Measurements from ENCODE around the gene FAM78B.

FAM78B gene

DNA sequence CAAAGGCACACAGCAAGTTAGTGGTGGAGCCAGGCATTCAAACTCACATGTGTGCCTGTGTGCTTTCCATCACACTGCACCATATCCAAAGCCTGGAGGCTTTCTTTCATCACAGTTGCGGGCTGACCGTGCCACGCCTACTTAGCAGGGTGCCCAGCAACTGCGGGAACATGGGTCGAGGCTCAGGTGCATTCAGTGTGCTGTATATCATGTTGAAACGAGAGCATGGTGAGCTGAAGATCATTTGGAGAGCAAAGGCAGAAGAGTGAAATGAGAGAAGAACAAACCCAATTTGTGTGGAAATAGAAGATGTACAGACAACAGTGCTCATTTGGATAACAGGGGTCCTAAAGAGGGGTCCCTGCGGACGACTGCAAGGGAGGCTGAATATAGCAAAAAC, 46.5 kb downstream of the FAM78B start:
- no peak for DNase-seq (ENCODE audit: low spot score)

DNA sequence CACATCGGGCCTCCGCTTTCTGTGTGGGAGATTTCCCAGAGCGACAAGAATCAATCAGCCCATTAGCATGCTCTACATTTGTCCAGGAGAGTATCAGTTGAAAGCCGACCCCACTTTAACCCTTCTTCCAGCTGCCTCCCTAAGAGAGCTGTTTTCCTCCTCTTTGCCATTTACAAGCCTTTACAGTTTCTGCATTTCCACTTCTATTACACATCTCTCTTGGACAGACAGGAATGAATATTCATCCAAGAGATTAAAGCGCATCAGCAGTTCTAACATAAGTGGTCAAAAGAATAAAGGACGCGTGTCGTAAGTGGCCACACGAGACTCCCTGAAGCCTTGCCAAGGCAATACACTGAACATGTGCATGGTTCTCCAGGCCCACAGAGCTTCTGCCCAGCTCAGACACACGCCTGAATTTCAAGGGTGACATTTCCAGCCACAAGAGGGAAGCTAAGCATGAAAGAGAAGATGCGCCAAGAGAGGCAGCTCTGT, 47.3 kb downstream of the FAM78B start:
- no peak for DNase-seq (ENCODE audit: low spot score)

- no peak for DNase-seq (ENCODE audit: low spot score)
Measured at GRCh38 chr1:166117776-166118175, 49.0 kb downstream of the FAM78B start.

DNA sequence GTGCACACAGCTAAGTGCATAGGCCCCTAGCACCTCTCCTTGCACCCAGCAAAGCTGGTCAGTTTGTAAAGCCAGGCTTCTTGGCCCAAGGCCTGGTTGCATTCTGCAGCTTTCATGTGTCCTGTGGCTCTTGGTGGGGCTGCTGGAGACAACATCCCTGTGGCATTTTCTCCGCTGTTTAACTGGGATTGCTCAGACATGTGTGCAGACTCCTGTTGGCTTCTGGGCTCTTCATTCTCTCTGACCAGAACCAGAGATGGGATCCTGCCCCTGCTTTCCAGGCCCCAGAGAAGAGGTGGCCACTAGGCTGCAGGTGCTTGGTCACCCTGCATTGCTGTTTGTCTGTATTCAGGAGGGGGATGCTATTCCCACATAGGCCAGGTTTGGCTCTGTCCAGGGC, 50.8 kb downstream of the FAM78B start:
- DNase-seq (ENCODE audit: low spot score): no peak

GRCh38 chr1:166114419-166114818, 52.4 kb downstream of the FAM78B start:
- no peak for DNase-seq (ENCODE audit: low spot score)

DNA sequence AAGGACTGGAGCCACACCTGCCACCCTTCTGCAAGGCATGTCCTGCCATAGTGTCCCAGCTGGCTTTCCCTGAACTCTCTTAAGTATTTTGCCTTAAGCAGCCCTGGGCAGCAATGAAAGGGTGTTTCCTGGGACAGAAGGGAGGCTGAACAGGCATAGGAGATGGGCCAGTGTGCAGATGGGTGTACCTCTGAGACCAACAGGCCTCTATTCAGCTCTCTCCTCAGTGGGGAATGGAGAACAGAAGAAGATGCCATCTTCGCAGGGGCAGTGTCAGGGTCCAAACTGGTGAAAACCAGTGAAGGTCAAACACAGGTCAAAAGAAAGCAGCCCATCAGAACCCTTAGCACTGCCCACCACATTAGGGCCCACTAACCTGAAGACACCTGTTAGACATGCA, 53.2 kb downstream of the FAM78B start:
- DNase-seq (ENCODE audit: low spot score): no peak

- no peak for DNase-seq (ENCODE audit: low spot score)
Measured at GRCh38 chr1:166113031-166113430, 53.8 kb downstream of the FAM78B start.

DNA sequence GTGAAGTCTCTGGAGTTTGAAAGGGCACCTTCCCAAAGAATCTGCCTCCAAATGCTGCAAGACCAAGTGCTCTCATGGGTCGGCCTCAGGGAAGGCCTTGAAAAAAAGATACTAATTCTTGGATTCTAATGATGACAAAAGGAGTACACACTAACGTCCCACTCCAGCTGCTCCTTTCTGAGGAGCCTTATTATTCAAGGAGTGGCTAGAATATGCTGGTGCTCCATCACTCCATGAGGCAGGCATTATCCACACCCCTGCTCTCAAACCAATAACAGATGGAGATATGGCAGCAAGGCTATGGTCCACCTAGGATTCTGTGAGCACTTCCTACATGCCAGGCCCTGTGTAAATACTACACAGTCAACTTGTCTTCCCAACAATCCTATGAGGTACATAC, 54.4 kb downstream of the FAM78B start:
- DNase-seq (ENCODE audit: low spot score): no peak

DNA sequence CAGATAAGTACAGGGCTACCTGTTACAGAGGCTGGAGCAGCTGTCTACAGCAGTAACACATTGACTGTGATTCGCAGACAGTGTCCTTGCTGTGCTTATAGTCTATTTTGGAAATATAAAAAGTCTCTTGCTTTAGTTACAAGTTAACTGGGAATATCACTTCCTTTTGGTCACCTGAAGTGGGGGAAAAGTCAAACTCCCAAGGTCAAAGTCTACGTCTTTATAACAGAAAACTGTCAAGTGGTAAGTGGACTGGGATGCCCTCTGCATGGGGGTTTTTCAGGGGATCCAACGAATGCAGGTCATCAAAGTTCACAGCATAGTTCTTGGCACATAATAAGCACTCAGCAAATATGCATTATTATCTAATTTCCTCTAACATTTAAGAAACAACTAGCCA, 55.4 kb downstream of the FAM78B start:
- DNase-seq (ENCODE audit: low spot score): no peak

DNA sequence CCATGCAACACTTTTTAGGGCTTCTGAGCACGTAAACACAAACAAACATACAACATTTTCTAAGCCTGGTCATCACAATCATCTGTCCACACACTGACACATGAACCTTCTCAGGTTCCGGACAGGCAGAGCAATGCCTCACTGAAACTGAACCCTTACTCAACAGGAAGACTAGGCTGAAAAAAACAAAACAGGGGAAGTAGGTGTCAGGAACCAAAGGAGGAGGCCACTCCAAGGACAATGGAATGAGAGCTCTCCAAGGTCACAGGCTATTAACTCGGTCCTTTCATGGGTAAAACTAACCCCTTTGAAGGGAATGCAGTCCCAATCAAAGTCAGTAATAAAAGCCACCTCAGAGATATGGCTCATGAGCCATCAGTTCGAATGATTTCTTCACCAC, 76.6 kb downstream of the FAM78B start:
- DNase-seq (ENCODE audit: low spot score): no peak

DNA sequence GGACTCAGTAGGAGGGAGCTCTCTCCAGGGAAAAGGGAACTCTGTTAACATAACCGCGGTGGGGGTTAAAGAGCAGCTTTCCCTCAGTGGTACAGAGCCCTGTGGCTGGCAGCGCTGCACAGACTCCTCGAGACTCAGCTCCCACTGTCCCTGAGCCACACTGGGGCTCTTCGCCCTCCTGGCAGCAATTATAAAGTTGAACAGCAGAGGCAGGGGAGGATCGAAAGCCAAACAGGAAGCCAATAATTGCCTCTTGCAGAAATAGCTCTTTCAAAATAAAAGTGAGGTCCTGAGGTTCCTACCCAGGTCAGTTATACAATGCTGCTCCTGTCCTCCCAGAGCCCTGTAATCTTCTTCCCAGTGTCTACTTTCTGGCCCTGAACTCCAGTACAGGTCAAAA, 77.0 kb downstream of the FAM78B start:
- DNase-seq (ENCODE audit: low spot score): no peak

- DNase-seq (ENCODE audit: low spot score): no peak
Measured at GRCh38 chr1:166088572-166088955, 78.2 kb downstream of the FAM78B start.

DNA sequence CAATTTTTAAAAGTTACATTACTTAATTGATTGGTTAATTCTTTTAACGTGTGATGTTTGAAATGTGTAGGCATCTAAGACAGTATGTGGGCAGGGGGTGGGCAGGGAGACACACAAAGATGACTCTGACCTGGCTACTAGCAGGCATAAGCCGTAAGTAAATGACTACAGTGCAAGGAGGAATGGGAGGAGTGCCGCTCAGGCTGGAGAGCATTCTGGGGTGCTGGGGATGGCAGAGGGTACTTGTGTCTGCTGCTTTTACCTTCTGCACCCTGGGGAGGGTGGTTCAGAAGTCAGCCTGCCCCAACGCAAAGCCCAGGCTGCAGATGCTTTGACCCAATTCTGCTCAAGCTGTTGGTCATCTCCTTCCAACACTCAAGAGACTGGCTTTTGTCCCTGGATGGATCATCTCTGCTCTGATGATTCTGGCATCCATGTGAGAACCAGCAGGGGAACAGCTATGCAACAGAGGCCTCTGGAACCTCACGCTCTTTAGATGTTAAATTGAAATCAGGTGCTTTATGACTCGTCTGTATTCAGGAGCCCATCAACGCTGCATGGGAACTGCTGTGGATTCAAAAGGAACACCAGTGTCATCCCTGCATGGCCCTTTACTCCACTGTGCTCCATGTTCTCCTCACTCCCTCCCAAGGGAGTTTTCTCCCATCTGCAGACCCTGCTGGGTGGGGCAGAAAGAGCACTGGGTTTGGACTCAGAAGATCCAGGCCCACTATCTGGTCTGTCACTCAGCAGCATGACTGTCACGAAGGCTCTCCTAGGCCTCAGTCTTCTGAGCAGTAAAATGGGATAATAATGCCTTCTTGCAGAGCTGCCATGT, 78.8 kb downstream of the FAM78B start:
- no peak for DNase-seq (ENCODE audit: low spot score)

- no peak for DNase-seq (ENCODE audit: low spot score)
Measured at GRCh38 chr1:166086113-166086883, 80.5 kb downstream of the FAM78B start.

GRCh38 chr1:166084613-166085012, 82.2 kb downstream of the FAM78B start:
- DNase-seq (ENCODE audit: low spot score): no peak

DNA sequence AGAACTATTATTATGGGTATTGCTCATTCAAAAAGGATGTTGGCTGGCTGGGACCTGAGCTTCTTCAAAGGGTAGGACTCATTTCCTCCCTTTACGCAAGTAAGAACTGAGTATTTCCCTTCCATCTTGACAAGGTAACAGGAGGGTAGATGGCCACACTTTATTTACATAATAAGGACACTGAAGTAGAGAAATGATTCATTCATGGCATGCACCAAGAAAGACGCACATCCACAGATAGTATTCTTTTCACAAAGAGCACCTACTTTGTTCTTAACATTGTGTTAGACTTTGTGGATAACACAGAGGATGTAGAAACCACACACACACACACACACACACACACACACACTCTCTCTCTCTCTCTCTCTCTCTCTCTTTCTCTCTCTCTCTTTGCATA, 82.9 kb downstream of the FAM78B start:
- DNase-seq (ENCODE audit: low spot score): no peak

DNA sequence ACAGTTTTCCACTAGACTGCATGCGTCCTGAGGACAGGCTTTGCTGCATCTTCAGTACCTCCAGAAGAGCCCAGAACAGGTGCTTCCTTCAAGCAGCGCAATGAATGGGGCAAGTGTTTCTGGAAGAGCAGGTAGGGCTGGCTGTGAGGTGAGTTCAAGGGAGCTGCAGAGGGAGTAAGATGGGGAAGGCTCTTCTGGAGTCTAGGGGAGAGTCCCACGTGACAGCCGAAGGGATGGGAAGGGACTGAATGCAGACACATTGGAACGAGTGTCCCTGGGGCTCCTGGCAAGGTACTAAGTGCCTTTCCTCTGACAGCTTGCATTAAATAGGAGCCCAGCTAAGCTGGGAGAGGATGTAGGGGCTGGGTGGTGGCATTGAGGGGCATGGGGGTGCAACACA, 84.2 kb downstream of the FAM78B start:
- DNase-seq (ENCODE audit: low spot score): no peak

GRCh38 chr1:166080967-166081870, 85.6 kb downstream of the FAM78B start:
- DNase-seq (ENCODE audit: low spot score): no peak

DNA sequence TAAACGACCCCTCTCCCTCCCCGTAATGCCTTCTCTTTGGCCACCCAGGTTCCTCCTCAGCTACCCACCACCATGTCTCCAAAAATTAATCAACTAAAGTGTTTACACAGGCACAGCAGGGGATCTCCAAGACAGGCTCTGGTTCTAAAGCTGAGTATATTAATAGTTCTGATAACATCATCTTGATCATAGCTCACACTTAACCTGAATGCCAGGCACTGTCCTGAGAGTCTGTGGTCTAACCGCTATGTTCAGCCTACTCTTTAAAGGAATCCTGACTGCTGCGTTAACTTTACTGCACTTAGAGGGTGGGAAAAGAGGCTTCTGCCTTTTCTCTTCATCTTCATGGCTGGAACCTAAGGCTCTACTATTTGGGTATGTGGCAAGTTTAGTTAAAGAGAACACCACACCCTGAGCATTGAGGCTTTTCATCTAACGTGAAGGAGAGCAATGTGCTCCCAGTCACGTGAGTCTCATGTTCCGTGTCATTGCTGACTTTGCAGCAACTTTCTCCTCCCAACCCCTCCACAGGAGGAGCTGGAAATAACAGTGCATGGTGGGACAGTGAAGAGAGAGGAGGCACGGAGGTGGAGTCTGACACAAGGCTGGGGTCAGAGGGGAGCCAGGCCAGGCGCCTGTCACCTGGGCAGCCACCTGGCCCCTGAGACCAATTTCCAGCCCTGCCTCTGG, 86.4 kb downstream of the FAM78B start:
- no peak for DNase-seq (ENCODE audit: low spot score)

DNA sequence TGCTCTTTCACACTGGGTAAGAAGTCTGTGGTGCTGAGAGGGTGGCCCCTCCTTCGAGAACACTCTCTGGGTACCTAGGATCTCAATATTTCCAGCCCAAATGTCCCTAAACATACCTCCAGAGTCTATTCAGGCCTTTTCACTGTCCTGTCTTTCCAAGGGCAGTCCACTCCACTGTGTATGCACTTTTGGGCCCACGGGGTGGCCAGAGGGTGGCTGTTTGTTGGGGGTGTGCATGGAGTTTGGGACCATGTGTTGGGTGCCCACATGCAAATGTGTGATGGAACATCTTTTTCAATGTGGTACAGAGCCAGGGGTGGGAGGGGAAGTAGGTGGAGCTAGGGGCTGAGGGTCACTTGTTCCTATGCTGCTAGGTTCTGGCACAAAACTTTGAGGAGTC, 87.5 kb downstream of the FAM78B start:
- DNase-seq (ENCODE audit: low spot score): no peak

GRCh38 chr1:166073489-166073888, 93.3 kb downstream of the FAM78B start:
- DNase-seq (ENCODE audit: low spot score): no peak

- no peak for DNase-seq (ENCODE audit: low spot score)
Measured at GRCh38 chr1:166069390-166069789, 97.4 kb downstream of the FAM78B start.

All from D341Med (cell line).